SIG-M5 treated with dmso at 0.1 percent for 504 hours (cell line): ENCODE measurements around the gene CACNG7.

Experiments used
- DNase-seq: peaks from one replicate; lab custom pipeline; 2025; ENCODE audit not compliant: unreplicated experiment; lab: John Stamatoyannopoulos, UW

CACNG7 gene

DNA sequence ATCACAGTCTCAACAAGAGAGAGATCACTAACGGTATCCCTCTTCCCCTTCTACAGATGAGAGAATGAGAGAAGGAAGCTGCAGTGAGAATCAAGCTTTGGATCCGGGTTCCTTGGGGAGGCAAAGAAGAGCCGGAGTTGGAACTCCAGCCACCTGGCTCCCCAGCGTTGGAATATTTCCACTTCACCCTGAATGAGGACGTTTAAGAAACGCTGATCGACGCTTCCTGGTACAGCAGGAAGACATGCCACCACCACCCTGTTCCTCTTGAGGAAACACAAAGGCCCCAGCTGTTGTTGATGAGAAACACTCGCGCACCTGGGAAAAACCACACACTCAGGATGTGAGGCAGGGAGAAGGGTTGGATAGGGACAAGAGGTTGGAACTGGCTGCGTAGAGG is 42.4 kb downstream of the CACNG7 start:
- no peak for DNase-seq

DNA sequence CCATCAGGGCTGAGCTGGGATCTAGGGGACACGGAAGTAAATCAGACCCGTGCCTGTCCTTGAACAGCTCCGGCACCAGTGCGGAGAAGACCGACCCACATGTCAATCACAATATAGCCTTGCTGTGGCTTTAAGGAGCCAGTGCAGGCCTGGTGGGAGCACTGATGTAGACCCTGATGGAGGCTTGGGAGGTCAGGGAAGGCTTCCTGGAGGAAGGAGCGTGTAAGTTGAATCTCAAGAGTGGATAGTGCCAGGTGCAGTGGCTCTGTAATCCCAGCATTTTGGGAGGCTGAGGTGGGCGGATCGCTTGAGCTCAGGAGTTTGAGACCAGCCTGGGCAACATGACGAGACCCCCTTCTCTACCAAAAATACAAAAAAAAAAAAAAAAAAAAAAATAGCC is 42.9 kb downstream of the CACNG7 start:
- no peak for DNase-seq

DNA sequence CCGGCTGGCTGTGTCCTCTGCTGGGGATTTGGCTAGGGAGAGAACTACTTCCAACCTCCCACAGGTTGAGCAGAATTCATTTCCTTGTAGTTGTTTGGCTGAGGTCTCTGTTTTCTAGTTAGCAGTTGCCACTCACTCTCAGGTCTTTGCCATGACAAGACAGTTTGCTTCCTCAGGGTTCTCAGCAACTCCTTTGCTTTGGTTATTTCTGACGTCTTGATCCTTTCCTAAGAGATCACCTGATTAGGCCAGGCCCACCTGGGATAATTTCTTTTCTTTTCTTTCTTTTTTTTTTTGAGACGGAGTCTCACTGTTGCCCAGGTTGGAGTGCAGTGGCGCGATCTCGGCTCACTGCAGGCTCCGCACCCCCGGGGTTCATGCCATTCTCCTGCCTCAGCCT is 44.3 kb downstream of the CACNG7 start:
- no peak for DNase-seq

DNA sequence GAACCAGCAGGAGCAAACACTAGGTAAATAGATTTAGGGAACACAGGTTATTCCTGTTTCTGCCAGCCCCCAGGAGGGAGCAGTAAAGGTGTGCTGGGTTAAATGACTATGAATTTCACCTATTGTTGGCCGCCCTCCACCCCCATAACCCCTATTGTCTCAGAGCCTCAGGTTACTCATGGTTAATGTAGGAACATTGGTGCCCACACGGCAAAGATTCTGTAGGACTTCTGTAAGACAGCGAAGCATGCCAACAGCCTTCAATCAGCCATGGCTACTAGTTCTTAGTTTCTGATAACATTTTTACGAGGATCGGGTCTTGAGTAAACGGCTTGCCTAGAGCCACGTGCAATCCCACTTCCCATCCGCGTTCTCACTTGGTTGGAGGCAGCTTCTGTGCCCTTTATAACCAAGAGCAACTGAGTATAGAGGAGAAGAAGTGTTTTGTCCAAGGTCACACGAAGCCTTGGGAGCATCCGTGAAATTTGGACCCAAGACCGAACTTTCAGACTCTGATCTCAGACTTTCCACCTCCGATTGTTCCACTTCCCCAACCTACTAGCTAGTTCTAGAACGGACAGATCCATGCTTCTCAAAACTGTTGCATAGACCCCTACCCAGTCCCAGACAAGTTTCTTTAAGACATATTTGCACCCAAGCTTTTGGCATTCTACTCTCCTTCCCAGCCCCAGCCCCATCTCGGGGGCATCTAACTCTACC is 48.5 kb downstream of the CACNG7 start:
- DNase-seq = no peak

DNA sequence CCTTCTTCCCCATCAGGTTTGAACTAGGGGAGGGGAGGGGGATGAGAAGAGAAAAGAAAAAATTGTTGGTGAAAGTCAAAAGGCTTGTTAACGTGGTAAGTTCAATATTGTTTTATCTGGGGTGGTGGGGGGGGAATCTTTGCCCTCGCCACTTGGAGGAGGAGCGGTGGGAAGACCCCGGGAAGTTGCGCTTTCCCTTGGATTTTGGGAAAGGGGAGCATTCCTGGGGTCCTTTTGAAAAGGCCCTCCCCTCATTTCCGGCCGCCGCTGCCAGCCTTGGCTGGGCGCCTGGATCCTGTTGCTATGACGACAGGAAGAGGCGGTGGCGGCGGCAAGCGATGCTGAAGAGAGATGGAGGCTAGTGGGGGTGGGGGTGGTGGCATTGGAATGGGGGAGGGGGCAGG is 49.1 kb downstream of the CACNG7 start:
- no peak for DNase-seq

DNA sequence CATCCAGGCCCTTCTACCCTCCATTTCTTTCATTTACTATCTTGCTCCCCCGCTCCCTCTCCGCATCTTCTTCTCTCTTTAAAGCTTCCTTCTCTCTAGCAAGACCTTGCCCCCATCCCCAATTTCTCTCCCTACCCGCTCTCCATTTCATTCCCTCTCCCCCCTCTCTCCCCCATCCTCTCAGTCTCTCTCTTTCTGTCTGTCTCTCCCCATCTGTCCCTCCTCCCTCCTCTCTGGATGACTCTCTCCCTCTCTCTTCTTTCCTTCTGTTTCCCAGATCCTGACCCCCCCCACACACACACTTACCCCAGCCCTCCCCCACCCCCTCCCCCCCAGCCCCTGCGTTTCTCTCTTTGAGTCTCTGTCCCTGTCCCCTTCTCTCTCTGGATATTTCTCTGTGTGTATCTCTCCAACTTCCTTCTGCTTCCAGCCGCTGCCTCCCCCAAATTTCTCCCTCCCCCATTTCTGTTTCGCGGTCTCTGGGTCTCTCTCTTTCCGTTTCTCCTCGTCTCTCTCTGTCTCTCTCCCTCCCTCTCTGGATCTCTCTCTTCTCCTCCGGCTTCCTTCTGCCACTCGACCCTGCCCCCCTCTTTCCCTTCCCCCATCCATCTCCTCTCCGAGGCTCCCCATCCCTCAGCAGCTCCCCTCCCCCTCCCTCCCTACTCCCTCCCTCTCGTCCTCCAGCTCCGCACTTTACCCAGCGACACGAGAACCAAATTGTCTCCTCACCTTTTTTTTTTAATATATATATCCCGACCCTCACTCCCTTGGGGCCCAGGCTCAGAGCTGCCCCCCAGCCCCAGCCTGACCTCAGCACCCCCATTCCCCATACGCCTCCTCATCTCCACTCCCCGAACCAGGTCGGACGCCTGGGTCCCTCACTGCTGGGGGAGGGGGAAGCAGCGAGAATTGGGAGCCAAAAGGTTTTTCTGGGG is 50.0 kb downstream of the CACNG7 start:
- DNase-seq = no peak

DNA sequence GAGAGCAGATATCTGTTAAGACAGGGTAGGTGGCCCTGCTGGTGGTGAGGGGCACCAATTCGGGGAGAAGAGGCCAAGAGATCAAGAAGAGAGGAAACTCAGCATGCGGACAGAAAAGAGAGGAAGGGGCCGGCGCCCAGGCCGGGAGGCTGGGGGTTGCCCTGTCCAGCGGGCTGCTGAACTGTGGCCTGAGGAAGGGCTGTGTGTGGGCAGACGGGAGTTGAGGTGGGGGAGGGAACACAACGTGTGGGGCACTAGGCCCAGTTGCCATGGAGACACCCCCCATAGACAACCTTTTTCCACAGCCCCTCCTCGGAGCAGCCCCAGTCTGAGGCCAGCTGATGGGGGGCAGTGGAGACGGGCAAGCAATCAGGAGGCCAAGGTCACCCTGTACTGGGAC is 51.1 kb downstream of the CACNG7 start:
- no peak for DNase-seq

DNA sequence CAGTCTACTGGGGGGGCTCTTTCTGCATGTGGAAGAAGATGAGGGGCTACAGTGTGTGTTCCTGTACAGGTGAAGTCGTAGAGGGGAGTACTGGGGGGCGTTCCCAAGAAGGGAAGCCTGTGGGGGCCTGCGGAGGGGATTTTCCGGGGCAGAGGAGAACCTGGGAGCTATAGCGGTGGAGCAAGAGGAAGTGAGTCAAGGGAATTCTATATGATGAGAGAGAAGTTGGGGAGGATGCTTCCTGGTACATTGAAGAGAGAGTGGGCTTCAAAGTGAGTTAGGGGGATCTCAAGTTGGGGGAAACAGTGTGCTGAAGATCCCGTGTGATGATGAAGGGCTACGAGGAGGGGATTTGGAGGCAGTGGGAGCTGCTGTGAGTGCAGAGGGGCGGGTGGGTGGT is 51.8 kb downstream of the CACNG7 start:
- DNase-seq = no peak

DNA sequence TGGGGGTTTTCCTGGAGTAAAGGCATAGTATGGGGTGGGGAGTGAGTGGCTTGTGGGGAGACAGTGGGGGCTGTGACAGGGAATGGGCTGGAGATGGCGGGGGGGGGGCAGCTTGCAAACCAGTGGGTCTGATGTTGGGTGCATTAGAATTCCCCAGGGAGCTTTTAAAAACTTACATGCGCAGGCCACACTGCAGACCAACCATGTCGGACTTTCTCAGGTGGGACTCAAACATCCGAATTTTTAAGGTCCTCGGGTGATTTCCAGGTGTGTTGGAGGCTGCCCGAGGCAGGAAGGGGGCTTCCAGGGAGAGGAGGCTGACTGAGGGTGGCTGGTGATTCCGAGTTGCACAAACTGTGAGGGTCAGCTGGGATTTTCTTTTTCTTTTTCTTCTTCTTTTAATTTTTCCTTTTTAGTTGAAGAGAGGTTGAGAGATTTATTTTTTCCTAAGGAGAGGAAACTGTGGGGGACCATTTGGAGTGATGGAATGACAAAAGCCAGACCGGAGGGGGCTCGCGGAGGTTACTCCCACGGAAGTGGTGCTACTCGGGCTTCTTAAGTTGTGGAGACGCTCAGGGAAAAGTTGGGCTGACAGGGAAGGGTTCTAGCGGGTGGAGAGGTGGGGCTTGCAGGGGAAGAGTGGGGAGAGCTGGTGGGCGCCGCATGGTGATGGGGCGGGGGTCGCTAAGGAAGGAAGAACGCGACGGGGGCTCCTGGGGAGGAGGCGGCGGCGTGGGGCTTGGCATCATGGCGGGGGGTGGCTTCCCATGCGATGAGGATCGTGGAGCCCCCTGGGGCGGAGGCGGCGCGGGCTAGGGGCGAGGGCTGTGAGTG is 52.7 kb downstream of the CACNG7 start:
- DNase-seq = no peak

DNA sequence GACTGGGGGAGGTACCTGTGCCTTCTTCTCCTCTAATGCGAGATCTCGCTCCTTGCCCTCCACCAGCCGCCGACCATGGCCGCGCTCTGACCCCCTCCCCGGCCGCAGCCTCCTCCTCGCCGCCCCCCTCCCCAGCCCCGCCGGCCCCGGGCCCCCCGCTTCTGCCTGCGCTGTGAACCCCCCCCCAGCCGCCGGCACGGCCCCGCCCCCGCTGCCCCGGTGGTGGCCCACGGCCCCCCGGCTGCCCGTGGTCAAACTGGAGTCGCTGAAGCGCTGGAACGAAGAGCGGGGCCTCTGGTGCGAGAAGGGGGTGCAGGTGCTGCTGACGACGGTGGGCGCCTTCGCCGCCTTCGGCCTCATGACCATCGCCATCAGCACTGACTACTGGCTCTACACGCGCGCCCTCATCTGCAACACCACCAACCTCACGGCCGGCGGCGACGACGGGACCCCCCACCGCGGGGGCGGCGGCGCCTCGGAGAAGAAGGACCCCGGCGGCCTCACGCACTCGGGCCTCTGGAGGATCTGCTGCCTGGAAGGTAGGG is 53.9 kb downstream of the CACNG7 start, which contains the start of gene CACNG8:
TSS of gene CACNG8 (plus strand) at position 51 of the 545 bp plus-strand sequence.
- no peak for DNase-seq

DNA sequence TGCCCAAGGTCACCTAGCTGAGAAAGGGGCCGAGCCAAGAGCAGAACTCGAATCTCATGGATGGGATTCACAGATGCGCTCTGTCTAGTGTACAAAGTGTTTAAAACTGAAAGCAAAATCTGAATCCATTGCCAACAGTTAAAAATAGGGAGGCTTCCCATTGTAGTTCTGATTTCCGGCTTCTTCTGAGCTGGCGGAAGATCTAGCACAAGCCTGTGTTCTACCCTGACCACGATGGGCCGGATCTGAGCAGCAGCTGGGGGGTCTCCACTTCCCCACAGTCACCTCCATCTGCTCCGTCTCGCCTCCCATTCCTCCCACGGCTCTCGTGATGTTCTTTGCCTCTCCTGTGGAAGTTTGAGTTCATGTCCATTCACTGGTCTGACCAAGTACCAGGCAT is 56.0 kb downstream of the CACNG7 start:
- no peak for DNase-seq

DNA sequence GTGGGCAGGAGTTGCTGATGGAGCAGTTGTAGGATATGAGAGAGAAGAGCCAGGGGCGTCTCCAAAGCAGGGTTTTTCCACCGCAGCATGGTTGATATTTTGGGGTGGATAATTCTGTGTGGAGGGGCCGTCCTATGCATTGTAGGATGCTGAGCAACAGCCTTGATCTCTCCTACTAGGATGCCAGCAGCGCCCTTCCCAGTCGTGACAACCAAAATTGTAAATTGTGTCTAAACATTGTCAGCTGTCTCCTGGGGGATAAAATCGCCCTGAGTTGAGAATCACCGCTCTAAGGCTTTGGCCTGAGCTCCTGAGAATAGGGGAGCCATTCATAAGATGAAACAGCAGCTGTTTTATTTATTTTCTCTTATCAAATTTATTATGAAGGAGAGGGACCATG is 57.9 kb downstream of the CACNG7 start:
- DNase-seq = no peak

DNA sequence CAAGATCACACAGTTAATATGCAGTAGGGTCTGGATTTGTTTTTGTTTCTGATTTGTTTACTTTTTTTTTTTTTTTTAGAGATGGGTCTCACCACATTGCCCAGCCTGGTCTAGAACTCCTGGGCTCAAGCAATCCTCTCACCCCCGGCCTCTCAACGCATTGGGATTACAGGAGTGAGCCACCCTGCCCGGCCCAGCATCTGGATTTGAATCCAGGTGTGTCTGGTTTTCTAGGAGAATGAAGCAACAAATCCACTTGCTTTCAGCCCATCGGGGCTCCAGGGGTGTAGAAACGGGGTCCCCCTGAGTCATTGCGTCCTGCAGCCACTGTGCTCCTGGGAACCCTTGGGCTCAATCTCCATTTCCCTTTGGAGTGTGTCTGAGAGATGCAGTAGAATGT is 60.3 kb downstream of the CACNG7 start:
- DNase-seq = no peak

DNA sequence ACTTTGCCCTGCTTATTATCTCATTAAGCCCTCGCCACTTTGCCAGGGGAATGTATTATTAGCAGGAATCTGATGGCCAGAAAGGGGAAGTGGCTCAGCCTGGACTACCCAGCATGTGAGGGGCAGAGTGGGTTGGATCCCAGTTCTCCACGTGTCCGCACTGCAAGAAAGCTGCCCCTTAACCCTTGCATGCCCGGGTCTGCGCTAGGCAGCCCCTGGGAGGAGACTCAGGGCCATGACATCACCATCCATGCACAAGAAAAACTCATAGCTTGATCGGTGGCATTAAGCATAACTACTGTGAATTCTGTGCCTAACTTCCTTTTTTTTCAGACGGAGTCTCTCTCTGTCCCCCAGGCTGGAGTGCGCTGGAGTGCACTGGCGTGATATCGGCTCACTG is 62.6 kb downstream of the CACNG7 start:
- peak; percentile 43 for DNase-seq

DNA sequence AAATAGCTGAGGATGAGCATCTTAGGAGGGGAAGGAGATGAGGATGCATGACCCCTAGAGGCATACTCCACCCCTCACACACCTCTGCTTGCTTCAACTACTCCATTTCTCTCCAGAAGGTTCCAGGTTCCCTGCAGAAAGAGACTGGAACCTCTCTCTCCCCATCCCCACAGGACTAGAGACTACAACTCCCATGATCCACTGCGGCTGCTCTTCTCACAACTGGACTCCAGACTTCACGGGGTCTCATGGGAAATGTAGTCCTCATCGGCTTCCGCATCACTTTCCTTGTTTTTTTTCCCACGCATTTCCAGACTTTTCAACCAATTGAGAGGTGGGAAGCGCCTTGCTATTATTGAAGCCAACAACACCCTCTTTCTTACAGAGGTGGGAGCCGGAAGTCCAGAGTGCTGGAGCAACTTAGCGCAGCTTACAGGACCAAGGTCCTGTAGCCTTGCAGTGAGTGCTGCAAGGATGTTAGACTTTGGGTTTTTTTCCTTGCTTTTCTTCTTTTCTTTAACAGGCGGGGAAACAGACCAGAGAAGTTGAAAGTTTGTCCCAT is 68.4 kb downstream of the CACNG7 start:
- peak; percentile 59 for DNase-seq

DNA sequence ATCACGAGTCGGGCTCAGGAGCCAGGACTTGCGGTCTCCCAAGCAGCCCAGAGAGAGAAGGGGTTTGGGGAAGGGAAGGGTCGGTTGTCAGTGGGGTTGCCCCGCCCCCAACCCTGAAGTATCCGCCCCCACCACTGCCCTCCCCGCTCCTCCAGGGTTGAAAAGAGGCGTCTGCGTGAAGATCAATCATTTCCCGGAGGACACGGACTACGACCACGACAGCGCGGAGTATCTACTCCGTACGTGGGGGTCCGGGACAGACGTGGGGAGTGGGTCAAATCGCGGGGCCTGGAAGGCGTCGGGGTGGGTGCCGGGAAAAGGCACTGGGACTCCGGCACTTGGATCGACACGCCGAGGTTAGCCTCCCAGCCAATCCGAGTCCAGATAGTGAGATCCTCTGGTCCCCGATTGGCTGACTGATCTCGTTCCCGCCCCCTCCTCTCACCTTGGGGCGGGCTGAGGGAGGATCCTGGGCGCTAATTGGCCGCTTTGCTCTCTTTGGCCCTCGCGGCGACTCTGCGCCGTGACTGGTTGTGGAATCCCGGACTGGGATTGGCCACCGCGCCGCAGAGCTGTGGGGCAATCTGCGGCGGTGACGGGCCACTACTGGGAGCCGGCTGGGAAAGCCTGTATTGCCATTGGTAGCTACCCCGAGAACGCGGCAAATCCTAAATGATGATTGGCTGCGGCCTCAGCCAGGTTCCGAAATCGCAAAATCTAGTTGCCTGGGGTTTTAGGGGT is 69.1 kb downstream of the CACNG7 start:
- no peak for DNase-seq

DNA sequence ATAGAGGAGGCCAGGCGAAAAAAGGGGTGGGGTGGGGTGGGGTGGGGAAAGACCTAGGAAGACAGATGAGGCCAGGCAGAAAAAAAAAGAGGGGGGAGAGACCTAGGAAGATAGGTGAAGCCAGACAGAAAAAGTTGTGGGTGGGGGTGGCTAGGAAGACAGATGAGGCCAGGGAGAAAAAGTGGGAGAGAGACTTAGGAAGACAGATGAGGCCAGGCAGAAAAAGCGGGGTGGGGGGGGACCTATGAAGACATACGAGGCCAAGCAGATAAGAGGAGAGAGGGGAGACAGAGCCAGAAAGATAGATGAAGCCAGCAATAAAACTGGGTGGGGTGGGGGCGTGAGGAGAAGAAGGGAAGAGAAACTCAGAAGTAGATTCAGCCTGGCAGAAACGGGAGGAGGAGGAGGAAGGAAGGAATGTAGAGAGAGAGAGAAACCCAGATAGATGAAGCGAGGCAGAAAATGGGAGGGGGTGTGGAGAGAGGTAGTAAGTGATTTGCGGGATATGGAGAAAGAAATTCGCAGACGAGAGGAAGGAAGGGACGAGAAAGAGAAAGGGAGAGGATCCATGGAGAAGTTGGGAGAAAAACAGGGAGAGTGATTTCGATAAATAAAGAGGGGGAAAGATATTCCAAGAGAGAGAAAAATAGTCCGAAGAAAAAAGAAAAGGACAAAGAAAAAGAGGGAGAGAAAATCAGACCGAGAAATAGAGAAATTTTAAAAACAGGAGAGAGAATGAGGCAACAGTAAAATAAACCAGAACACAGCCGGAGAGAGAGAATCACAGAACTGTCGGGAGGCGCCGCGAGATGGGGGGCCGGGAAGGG is 70.1 kb downstream of the CACNG7 start:
- DNase-seq = no peak

DNA sequence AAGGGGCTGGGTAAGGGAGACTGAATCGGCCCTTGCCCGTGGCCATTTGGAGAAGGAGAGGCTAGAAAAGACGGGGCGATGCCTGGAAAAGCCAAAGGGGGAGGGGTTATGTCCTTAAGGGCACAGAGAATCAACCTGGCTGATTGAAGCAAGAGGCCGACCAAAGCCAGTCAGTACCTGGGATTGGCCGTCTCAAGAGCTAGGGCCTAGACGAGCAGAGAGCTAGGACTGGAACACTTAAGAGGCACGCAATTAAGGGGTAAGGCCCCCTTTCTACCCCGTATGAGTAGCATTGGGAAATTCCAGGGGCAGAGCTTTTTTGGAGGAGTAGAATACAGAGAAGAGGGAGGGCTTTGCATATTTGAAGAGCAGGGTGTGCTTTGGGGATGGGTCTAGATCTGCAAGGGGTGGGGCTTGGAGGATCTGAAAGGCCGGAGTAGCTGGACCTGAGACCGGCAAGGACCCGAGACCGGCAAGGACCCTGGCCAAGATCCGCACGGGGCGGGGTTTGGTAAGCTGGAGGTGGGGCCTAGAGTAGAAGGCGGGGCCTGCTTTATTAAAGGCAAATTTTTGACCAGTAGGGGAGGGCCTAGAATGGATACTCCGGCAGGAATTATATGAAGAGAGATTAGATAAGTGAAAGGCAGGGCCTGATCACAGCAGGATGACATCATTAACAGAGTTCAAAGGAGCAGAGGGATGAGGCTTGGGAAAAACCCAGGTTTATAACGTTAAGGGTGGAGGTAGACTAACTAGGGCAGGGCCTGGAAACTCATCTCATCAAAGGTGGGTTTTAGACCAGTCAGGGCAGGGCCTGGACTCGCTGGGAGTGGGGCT is 71.7 kb downstream of the CACNG7 start:
- DNase-seq = no peak
